Measurements from ENCODE around the gene ENTPD6. TPM values are rescaled to one million over a fixed set of nuclear protein-coding genes. Genes with fewer than 3 reads are reported as not detected.

ENTPD6 gene
- total and polyA plus RNA-seq, 2 of the 4 experiments (the other 2 are of a cell fraction), result 61.1 to 98.6 TPM

DNA sequence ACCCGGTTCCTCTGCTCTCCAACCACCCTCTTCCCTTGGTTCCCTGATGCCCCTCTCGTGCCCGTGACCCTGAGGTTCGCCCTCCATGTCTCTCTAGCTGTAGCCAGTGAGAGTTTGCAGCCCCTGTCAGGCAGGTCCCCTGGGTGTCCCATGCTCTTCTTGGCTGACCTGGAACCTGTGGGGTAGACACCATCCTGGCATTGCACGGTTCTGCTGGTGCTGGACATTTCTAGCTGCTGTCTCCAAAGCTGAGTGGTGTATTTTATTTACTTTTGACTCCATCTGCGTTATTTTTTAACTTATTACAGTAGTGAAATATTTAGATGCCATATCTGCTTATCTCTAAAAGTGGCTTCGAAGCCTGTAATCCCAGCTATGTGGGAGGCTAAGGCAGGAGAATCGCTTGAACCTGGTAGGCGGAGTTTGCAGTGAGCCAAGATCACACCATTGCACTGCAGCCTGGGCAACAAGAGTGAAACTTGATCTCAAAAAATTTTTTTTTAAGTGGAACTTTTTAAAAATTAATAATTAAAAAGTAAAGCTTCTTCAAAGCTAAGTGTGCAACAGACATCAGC lies 12.5 kb downstream of the ENTPD6 start:
- Histone ChIP-seq H2AFZ (replicated peaks; ENCODE audit: low read length, poor library complexity) (no peak overlapping the region), H3K23ac (ENCODE audit: low read depth, low read length) (no peak overlapping the region), H2BK5ac (ENCODE audit: low read depth, low read length, poor library complexity, severe bottlenecking) (no peak overlapping the region), H3K27ac (ENCODE audit: insufficient read depth, low read length) (no peak overlapping the region), H2AK5ac (ENCODE audit: low read depth, low read length) (no peak overlapping the region), H3K79me1 (ENCODE audit: low read depth in 1 of 2, low read length in 2 of 2) (peaks cover 23 to 52% of the 10 kb centered on the region in 2 experiments), H3K36me3 (ENCODE audit: control insufficient read depth, insufficient read depth, low read length) (peaks cover 12% of the 10 kb centered on the region), H3K56ac (ENCODE audit: extremely low read depth, insufficient read depth, low read length) (no peak overlapping the region), H3K14ac (replicated peaks; ENCODE audit: low read depth, low read length) (no peak overlapping the region), H4K5ac (ENCODE audit: low read depth, low read length) (no peak overlapping the region), H3K9me3 (ENCODE audit: control insufficient read depth, insufficient read depth, low read length) (no peaks in the 10 kb centered on the region), H3K4ac (ENCODE audit: low read depth, low read length) (no peak overlapping the region), H3K18ac (ENCODE audit: low read depth, low read length) (no peak overlapping the region), H3K27me3 (ENCODE audit: control insufficient read depth, insufficient read depth, low read length) (no peaks in the 10 kb centered on the region), H3K4me1 (ENCODE audit: control insufficient read depth, insufficient read depth, low read length) (peaks cover 3% of the 10 kb centered on the region; the same call in 1 of the 2 replicates), H4K8ac (ENCODE audit: low read depth in 2 of 2, low read length in 2 of 2) (no peak overlapping the region), H3K4me2 (ENCODE audit: low read depth, low read length) (no peak overlapping the region), H4K20me1 (ENCODE audit: insufficient read depth, low read length) (peaks cover 4% of the 10 kb centered on the region), H3K4me3 (ENCODE audit: insufficient read depth, low read depth, low read length) (no peak overlapping the region), H3K9ac (ENCODE audit: low read depth, low read length) (no peak overlapping the region), H2BK120ac (ENCODE audit: low read depth, low read length) (no peak overlapping the region), H2BK20ac (ENCODE audit: low read depth, low read length) (no peak overlapping the region), H2BK15ac (ENCODE audit: low read depth, low read length) (no peak overlapping the region), H3K9me1 (ENCODE audit: insufficient read depth, low read length) (peaks cover 10% of the 10 kb centered on the region; the same call in 1 of the 2 replicates), H4K91ac (ENCODE audit: insufficient read depth, low read depth, low read length) (no peak overlapping the region), H2AK9ac (replicated peaks; ENCODE audit: low read depth, low read length, poor library complexity) (no peak overlapping the region)
- BruUV-seq (replicated peaks), result no TSS peak
- in situ Hi-C loops (cut with MboI; ENCODE audit: low sequenced_read_pairs), result no loop called here
- ChIA-PET CTCF (interaction anchor here (1.3 kb wide), 1 partner anchor 13 kb away, joined by 4 read pairs; no protein-coding TSS in a partner anchor), POLR2A (ENCODE audit: unreplicated experiment) (no interaction called here)
- DNase-seq, result no peak
- peak; percentile 17; the same call in 1 of the 2 replicates for ATAC-seq (ENCODE audit: low read depth)
- dilution Hi-C loops (cut with HindIII; ENCODE audit: low sequenced_read_pairs, unreplicated experiment), result no loop called here
- TF ChIP-seq MXI1 (IDR thresholded peaks at IDR 0.05; ENCODE audit: borderline replicate concordance, low read depth, low read length) (no peak), BHLHE40 (IDR thresholded peaks at IDR 0.05; ENCODE audit: low read depth, low read length) (no peak), MAZ (IDR thresholded peaks at IDR 0.05; ENCODE audit: borderline replicate concordance, low read depth, low read length) (no peak), RCOR1 (IDR thresholded peaks at IDR 0.05; ENCODE audit: insufficient replicate concordance, low read length) (no peak), MAFK (IDR thresholded peaks at IDR 0.05; ENCODE audit: low read depth, low read length) (no peak), RFX5 (IDR thresholded peaks at IDR 0.05; ENCODE audit: low read depth, low read length) (no peak), SMC3 (IDR thresholded peaks at IDR 0.05; ENCODE audit: low read depth, low read length) (no peak), CEBPB (IDR thresholded peaks at IDR 0.05; ENCODE audit: low read depth, low read length) (no peak), USF2 (IDR thresholded peaks at IDR 0.05; ENCODE audit: low read depth, low read length) (no peak), FOS (IDR thresholded peaks at IDR 0.05; ENCODE audit: low read depth, low read length) (no peak), CHD1 (IDR thresholded peaks at IDR 0.05; ENCODE audit: low read depth, low read length) (no peak), RAD21 (IDR thresholded peaks at IDR 0.05; ENCODE audit: low read length) (no peak), POLR2A (IDR thresholded peaks at IDR 0.05; ENCODE audit: low read depth, low read length) (no peak), NFE2L2 (IDR thresholded peaks at IDR 0.05; ENCODE audit: low read depth, low read length) (no peak)
- TF ChIP-seq, protein P1, sequence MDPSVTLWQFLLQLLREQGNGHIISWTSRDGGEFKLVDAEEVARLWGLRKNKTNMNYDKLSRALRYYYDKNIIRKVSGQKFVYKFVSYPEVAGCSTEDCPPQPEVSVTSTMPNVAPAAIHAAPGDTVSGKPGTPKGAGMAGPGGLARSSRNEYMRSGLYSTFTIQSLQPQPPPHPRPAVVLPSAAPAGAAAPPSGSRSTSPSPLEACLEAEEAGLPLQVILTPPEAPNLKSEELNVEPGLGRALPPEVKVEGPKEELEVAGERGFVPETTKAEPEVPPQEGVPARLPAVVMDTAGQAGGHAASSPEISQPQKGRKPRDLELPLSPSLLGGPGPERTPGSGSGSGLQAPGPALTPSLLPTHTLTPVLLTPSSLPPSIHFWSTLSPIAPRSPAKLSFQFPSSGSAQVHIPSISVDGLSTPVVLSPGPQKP (IDR thresholded peaks at IDR 0.05; ENCODE audit: borderline replicate concordance, low read depth, low read length), result no peak
- TF ChIP-seq, protein P2, sequence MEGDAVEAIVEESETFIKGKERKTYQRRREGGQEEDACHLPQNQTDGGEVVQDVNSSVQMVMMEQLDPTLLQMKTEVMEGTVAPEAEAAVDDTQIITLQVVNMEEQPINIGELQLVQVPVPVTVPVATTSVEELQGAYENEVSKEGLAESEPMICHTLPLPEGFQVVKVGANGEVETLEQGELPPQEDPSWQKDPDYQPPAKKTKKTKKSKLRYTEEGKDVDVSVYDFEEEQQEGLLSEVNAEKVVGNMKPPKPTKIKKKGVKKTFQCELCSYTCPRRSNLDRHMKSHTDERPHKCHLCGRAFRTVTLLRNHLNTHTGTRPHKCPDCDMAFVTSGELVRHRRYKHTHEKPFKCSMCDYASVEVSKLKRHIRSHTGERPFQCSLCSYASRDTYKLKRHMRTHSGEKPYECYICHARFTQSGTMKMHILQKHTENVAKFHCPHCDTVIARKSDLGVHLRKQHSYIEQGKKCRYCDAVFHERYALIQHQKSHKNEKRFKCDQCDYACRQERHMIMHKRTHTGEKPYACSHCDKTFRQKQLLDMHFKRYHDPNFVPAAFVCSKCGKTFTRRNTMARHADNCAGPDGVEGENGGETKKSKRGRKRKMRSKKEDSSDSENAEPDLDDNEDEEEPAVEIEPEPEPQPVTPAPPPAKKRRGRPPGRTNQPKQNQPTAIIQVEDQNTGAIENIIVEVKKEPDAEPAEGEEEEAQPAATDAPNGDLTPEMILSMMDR (conservative IDR thresholded peaks at IDR 0.05; ENCODE audit: low read depth, low read length), result no peak
- intact Hi-C loops (cut with micrococcal nuclease), result no loop called here
- WGBS, 2 experiments (ENCODE audit: extremely low coverage in 2 of 2, insufficient read length in 1 of 2), result no CpG with 5 or more reads among the region's 9 CpGs

Measured in IMR-90 (cell line).